GM12878 (cell line): ENCODE measurements around the gene CLEC4M. TPM values are rescaled to one million over a fixed set of nuclear protein-coding genes. Genes with fewer than 3 reads are reported as not detected.

Source experiments
- ATAC-seq: fragments of 200-7000 bp; cut with Tn5 transposase; 3 replicates; pipeline ENCODE4 v1.9.1; 2020; ENCODE audit warnings: mild to moderate bottlenecking, moderate library complexity
- BruUV-seq: library from RNA; stranded (reverse); fragments of 400-500 nt; replicated peaks from 2 replicates; lab custom pipeline; 2021; lab: Mats Ljungman, UMichigan
- CTCF ChIA-PET: fragments of 300-600 bp; sonication (Branson Sonifier 250); formaldehyde crosslinking; extraction: SDS; loops from one replicate; lab custom pipeline; 2021; ENCODE audit warnings: inconsistent platforms; lab: Yijun Ruan, JAX
- POLR2A ChIA-PET: fragments of 350-600 bp; formaldehyde crosslinking; extraction: SDS; loops from one replicate; lab custom pipeline; 2021; ENCODE audit warnings: inconsistent platforms; lab: Charles Lee
- RAD21 ChIA-PET: fragments of 300-600 bp; sonication (Branson Sonifier 250); formaldehyde crosslinking; loops from one replicate; lab custom pipeline; 2023; ENCODE audit warnings: antibody characterized with exemption; ENCODE audit not compliant: unreplicated experiment; lab: Charles Lee
- SMC1A ChIA-PET: fragments of 300-600 bp; sonication (Branson Sonifier 250); formaldehyde crosslinking; loops from one replicate; lab custom pipeline; 2023; ENCODE audit not compliant: unreplicated experiment, uncharacterized antibody; lab: Charles Lee
- DNase-seq: peaks from one replicate; pipeline ENCODE4 v3.0.0-alpha.2; 2011; ENCODE audit warnings: low read depth, low spot score
- FAIRE-seq: peaks from 3 replicates; lab custom pipeline; 2011; peaks lifted over from hg19 to GRCh38; lab: Jason Lieb, UNC
- H2AFZ ChIP-seq: 2 replicates; pipeline ENCODE4 v1.6.0; 2011; ENCODE audit warnings: low read depth, low read length, control low read depth; ENCODE audit not compliant: control insufficient read depth
- H3K27ac ChIP-seq: 2 replicates; pipeline ENCODE4 v1.5.1; 2011; ENCODE audit warnings: control low read depth; ENCODE audit not compliant: control insufficient read depth, insufficient read depth
- H3K27me3 ChIP-seq, 2 experiments: replicated peaks in 1 of 2; 2 replicates each; pipeline versions ENCODE4 v1.6.0 to v1.6.1; 2011; ENCODE audit warnings: low read length in 1 of 2; ENCODE audit not compliant: control insufficient read depth in 2 of 2, insufficient read depth in 2 of 2
- H3K36me3 ChIP-seq, 2 experiments: 2 replicates each; pipeline ENCODE4 v1.5.1; 2011; ENCODE audit warnings: low read length in 1 of 2; ENCODE audit not compliant: control insufficient read depth in 2 of 2, insufficient read depth in 2 of 2
- H3K4me1 ChIP-seq: 2 replicates; pipeline ENCODE4 v1.6.1; 2011; ENCODE audit warnings: mild to moderate bottlenecking, low read length, moderate library complexity, mixed read lengths; ENCODE audit not compliant: control insufficient read depth, insufficient read depth
- H3K4me2 ChIP-seq: 2 replicates; pipeline ENCODE4 v1.6.0; 2011; ENCODE audit warnings: control low read depth; ENCODE audit not compliant: control insufficient read depth, insufficient read depth
- H3K4me3 ChIP-seq: fragments of 200-600 bp; sonication (generic); 2 replicates; pipeline ENCODE4 v1.5.1; 2016
- H3K79me2 ChIP-seq: 2 replicates; pipeline ENCODE4 v1.6.0; 2011; ENCODE audit warnings: low read length; ENCODE audit not compliant: control insufficient read depth, insufficient read depth
- H3K9ac ChIP-seq: 2 replicates; pipeline ENCODE4 v1.8.0; 2011; ENCODE audit warnings: low read length, control low read depth, mixed read lengths; ENCODE audit not compliant: control insufficient read depth, insufficient read depth
- H3K9me3 ChIP-seq: replicated peaks from 3 replicates; pipeline ENCODE4 v1.5.1; 2011; ENCODE audit warnings: mild to moderate bottlenecking, low read length; ENCODE audit not compliant: control insufficient read depth, insufficient read depth
- H4K20me1 ChIP-seq: 2 replicates; pipeline ENCODE4 v1.6.0; 2011; ENCODE audit not compliant: control insufficient read depth, insufficient read depth
- CREM ChIP-seq: IDR thresholded peaks from 2 replicates; pipeline ENCODE4 v1.6.1; 2014; ENCODE audit warnings: antibody characterized with exemption, low read depth
- WRNIP1 ChIP-seq: IDR thresholded peaks from 2 replicates; pipeline ENCODE4 v1.6.1; 2011; ENCODE audit warnings: low read depth, low read length, improper control_type of control experiment, borderline replicate concordance
- ZNF384 ChIP-seq: IDR thresholded peaks from 2 replicates; pipeline ENCODE4 v1.6.1; 2012; ENCODE audit warnings: low read depth, mild to moderate bottlenecking, low read length, improper control_type of control experiment, borderline replicate concordance
- WGBS: methylation state at CpG from one replicate; pipeline ENCODE4 v1.1.6; 2016; ENCODE audit warnings: low lambda C conversion rate; ENCODE audit not compliant: insufficient replicate concordance, insufficient coverage; ENCODE audit errors: missing lambda C conversion rate; 5-methylcytosine and 5-hydroxymethylcytosine counted together
- in situ Hi-C: fragments of 300-500 bp; cut with MboI; formaldehyde crosslinking; loops from 9 replicates; pipeline ENCODE4 v1.14.3; 2018; ENCODE audit warnings: mixed read lengths
- intact Hi-C: fragments of 100-400 bp; cut with micrococcal nuclease; formaldehyde crosslinking; loops from one replicate; pipeline ENCODE4 v1.14.2; 2022; ENCODE audit not compliant: unreplicated experiment
- polyA plus RNA-seq, 11 experiments: library from polyadenylated mRNA; depleted of rRNA in 4 of 11; unstranded in 6 of 11; stranded (reverse) in 5 of 11; fragments of >200 nt; fragmentation: Nextera tagmentation in 4 of 11; fragmentation: Illumina TruSeq in 1 of 11; extraction: Ambion mirVana in 4 of 11; extraction: Trizol in 1 of 11; gene quantifications; 1 replicate in 1 of 11; 2 replicates in 10 of 11; pipeline versions ENCODE4 v1.2.1 to v1.2.3, GENCODE V29; 2011 to 2016; ENCODE audit warnings: inconsistent platforms in 2 of 11, missing spikeins in 2 of 11, low read depth in 1 of 11
- total RNA-seq, 4 experiments: library from RNA; depleted of rRNA in 3 of 4; stranded (reverse); fragments of >200 nt in 3 of 4; fragmentation: Illumina TruSeq in 1 of 4; extraction: Trizol in 1 of 4; gene quantifications; 2 replicates each; pipeline versions ENCODE4 v1.2.1 to v1.2.3, GENCODE V29; 2013 to 2021
- TF ChIP-seq, protein P1 (sequence below), 3 experiments: IDR thresholded peaks in 2 of 3; conservative IDR thresholded peaks in 1 of 3; 2 replicates each; pipeline ENCODE4 v1.5.1; 2011; ENCODE audit warnings: low read depth in 3 of 3, low read length in 3 of 3, mild to moderate bottlenecking in 3 of 3, control low read depth in 2 of 3, moderate library complexity in 2 of 3, inconsistent platforms in 1 of 3, mixed read lengths in 1 of 3; ENCODE audit not compliant: control insufficient read depth in 2 of 3, insufficient read depth in 1 of 3; ENCODE audit errors: extremely low read depth in 1 of 3
- TF ChIP-seq, protein P2 (sequence below): fragments of 450-650 bp; IDR thresholded peaks from 2 replicates; pipeline ENCODE4 v1.6.1; 2018; ENCODE audit warnings: borderline replicate concordance, mild to moderate bottlenecking; ENCODE audit not compliant: partially characterized antibody

The CLEC4M gene
- total and polyA plus RNA-seq, 10 of the 15 experiments (the other 5 are each of a cell fraction or from before 2014, with no cell fraction given), result 0.11 to 0.42 (median 0.25) TPM; not detected in 1

DNA sequence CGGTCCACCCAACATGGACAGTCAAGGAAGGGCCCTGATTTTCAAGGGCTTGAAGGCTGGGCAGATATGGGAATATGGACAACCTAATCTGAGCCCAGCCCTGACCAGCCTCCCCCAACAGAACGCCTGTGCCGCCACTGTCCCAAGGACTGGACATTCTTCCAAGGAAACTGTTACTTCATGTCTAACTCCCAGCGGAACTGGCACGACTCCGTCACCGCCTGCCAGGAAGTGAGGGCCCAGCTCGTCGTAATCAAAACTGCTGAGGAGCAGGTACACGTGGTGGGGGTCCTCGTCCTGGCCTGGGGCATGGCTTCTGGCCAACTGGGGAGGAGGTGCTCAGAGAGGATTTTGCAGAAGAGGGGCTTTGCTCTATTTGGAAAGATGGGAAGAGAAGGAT is 3.5 kb downstream of the CLEC4M start:
- Histone ChIP-seq H3K27me3 (no peaks in the 10 kb centered on the region; a peak in 1 of 4 replicates), H3K4me2 (no peak overlapping the region), H3K9me3 (no peaks in the 10 kb centered on the region; the same call in 1 of the 3 replicates), H3K9ac (no peak overlapping the region)
- intact Hi-C loops, result no loop called here
- no peak for FAIRE-seq
- BruUV-seq, result no TSS peak
- CTCF ChIA-PET, result interaction anchor here (0.9 to 1.5 kb wide), 2 partner anchors 33 to 35 kb away, joined by 3 to 4 read pairs; no protein-coding TSS in a partner anchor
- TF ChIP-seq ZNF384, result no peak
- TF ChIP-seq CREM, result no peak
- TF ChIP-seq, protein P1, sequence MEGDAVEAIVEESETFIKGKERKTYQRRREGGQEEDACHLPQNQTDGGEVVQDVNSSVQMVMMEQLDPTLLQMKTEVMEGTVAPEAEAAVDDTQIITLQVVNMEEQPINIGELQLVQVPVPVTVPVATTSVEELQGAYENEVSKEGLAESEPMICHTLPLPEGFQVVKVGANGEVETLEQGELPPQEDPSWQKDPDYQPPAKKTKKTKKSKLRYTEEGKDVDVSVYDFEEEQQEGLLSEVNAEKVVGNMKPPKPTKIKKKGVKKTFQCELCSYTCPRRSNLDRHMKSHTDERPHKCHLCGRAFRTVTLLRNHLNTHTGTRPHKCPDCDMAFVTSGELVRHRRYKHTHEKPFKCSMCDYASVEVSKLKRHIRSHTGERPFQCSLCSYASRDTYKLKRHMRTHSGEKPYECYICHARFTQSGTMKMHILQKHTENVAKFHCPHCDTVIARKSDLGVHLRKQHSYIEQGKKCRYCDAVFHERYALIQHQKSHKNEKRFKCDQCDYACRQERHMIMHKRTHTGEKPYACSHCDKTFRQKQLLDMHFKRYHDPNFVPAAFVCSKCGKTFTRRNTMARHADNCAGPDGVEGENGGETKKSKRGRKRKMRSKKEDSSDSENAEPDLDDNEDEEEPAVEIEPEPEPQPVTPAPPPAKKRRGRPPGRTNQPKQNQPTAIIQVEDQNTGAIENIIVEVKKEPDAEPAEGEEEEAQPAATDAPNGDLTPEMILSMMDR (IDR thresholded peaks at IDR 0.05 in 2 of 3, conservative IDR thresholded peaks at IDR 0.05 in 1 of 3; ENCODE audit: control insufficient read depth in 2 of 3, extremely low read depth in 1 of 3, insufficient read depth in 1 of 3, low read depth in 3 of 3, low read length in 3 of 3), result no peak
- TF ChIP-seq WRNIP1, result no peak
- TF ChIP-seq, protein P2, sequence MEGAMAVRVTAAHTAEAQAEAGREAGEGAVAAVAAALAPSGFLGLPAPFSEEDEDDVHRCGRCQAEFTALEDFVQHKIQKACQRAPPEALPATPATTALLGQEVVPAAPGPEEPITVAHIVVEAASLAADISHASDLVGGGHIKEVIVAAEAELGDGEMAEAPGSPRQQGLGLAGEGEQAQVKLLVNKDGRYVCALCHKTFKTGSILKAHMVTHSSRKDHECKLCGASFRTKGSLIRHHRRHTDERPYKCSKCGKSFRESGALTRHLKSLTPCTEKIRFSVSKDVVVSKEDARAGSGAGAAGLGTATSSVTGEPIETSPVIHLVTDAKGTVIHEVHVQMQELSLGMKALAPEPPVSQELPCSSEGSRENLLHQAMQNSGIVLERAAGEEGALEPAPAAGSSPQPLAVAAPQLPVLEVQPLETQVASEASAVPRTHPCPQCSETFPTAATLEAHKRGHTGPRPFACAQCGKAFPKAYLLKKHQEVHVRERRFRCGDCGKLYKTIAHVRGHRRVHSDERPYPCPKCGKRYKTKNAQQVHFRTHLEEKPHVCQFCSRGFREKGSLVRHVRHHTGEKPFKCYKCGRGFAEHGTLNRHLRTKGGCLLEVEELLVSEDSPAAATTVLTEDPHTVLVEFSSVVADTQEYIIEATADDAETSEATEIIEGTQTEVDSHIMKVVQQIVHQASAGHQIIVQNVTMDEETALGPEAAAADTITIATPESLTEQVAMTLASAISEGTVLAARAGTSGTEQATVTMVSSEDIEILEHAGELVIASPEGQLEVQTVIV, result no peak
- TF ChIP-seq, all 136 proteins: peak for 0
- H4K20me1 ChIP-seq, result no peaks in the 10 kb centered on the region
- no peaks in the 10 kb centered on the region for H3K36me3 ChIP-seq
- H3K4me1 ChIP-seq, result no peaks in the 10 kb centered on the region
- DNase-seq (no peak), ATAC-seq (no peak)
- no peaks in the 10 kb centered on the region for H3K79me2 ChIP-seq
- ChIA-PET SMC1A (interaction anchor here (0.8 kb wide), 1 partner anchor 86 kb away, joined by 3 read pairs; the partner anchor contains the start of gene TRAPPC5), RAD21 (no interaction called here), POLR2A (no interaction called here)
- no peak overlapping the region for H2AFZ ChIP-seq
- H3K4me3 ChIP-seq, result no peak overlapping the region
- H3K27ac ChIP-seq, result no peak overlapping the region
- in situ Hi-C loops, result no loop called here
- whole genome bisulfite sequencing, result 68% methylated on average over 11 of the region's 11 CpGs
